ENCODE results near the gene SRP9.

- TF ChIP-seq POLR2A (IDR thresholded peaks at IDR 0.05) (no peak), CTCF (IDR thresholded peaks at IDR 0.05) (no peak)
These were observed 13.7 kb upstream of the SRP9 start for GRCh38 chr1:225763716-225764548.
